PFSK-1 (cell line): ENCODE measurements around the gene ENDOV.

Experiments
- FOXP2 ChIP-seq: optimal IDR thresholded peaks from 2 replicates; pipeline ENCODE3; 2011; ENCODE audit warnings: borderline replicate concordance, control low read depth, inconsistent platforms; ENCODE audit not compliant: insufficient read depth; ENCODE audit errors: extremely low read length, extremely low read depth
- POLR2AphosphoS5 ChIP-seq: IDR thresholded peaks from 2 replicates; pipeline ENCODE4 v1.6.1; 2012; ENCODE audit warnings: low read depth, mild to moderate bottlenecking, control low read depth, low read length, moderate library complexity
- REST ChIP-seq, 2 experiments: IDR thresholded peaks; 2 replicates each; pipeline versions ENCODE4 v1.6.1 to v1.8.0; 2011 to 2012; ENCODE audit warnings: low read depth in 2 of 2, low read length in 2 of 2, control low read depth in 1 of 2, inconsistent platforms in 1 of 2, mild to moderate bottlenecking in 1 of 2, moderate library complexity in 1 of 2; ENCODE audit not compliant: insufficient read depth in 1 of 2
- SIN3A ChIP-seq: IDR thresholded peaks from 2 replicates; pipeline ENCODE4 v1.6.1; 2012; ENCODE audit warnings: mild to moderate bottlenecking, low read length, moderate library complexity, borderline replicate concordance; ENCODE audit not compliant: insufficient read depth
- TAF1 ChIP-seq: IDR thresholded peaks from 2 replicates; pipeline ENCODE4 v1.6.1; 2012; ENCODE audit warnings: low read length, control low read depth, borderline replicate concordance; ENCODE audit not compliant: insufficient read depth

GRCh38 chr17:80464486-80464885 is 49.5 kb downstream of the ENDOV start:
- TF ChIP-seq REST (IDR thresholded peaks at IDR 0.05; ENCODE audit: insufficient read depth in 1 of 2, low read depth in 2 of 2, low read length in 2 of 2) (no peak), SIN3A (no peak), POLR2AphosphoS5 (no peak), FOXP2 (no peak), TAF1 (no peak)
